Calu3 (cell line): ENCODE data around the gene DYSF. TPM values are rescaled to one million over a fixed set of nuclear protein-coding genes. Genes with fewer than 3 reads are reported as not detected.

Experiments
- BruUV-seq: library from RNA; stranded (reverse); fragments of 400-500 nt; replicated peaks from 2 replicates; lab custom pipeline; 2021; lab: Mats Ljungman, UMichigan
- CTCF ChIA-PET: fragments of 300-600 bp; sonication (Branson Sonifier 250); formaldehyde crosslinking; loops from one replicate; lab custom pipeline; 2022; ENCODE audit warnings: antibody characterized with exemption; lab: Charles Lee
- DNase-seq: peaks from one replicate; pipeline ENCODE4 v3.0.0; 2022
- H3K27ac Mint-ChIP-seq: one replicate; pipeline ENCODE4 v1.8.0; 2022; ENCODE audit warnings: mixed read lengths; ENCODE audit not compliant: unreplicated experiment
- H3K27me3 Mint-ChIP-seq: one replicate; pipeline ENCODE4 v1.8.0; 2022; ENCODE audit warnings: mixed read lengths; ENCODE audit not compliant: unreplicated experiment
- H3K36me3 Mint-ChIP-seq: one replicate; pipeline ENCODE4 v1.8.0; 2022; ENCODE audit warnings: mild to moderate bottlenecking, moderate library complexity, mixed read lengths; ENCODE audit not compliant: insufficient read depth, unreplicated experiment
- H3K4me1 Mint-ChIP-seq: one replicate; pipeline ENCODE4 v1.8.0; 2022; ENCODE audit warnings: mild to moderate bottlenecking, low read depth, mixed read lengths; ENCODE audit not compliant: unreplicated experiment
- H3K4me3 Mint-ChIP-seq: one replicate; pipeline ENCODE4 v1.8.0; 2022; ENCODE audit warnings: mild to moderate bottlenecking, low read depth, moderate library complexity, mixed read lengths; ENCODE audit not compliant: unreplicated experiment
- H3K9me3 Mint-ChIP-seq: one replicate; pipeline ENCODE4 v1.8.0; 2022; ENCODE audit warnings: low read depth, mixed read lengths; ENCODE audit not compliant: unreplicated experiment
- CTCF ChIP-seq: fragments of 200-600 bp; IDR thresholded peaks from one replicate; pipeline ENCODE4 v1.8.0; 2022; ENCODE audit warnings: antibody characterized with exemption; ENCODE audit not compliant: unreplicated experiment
- intact Hi-C: fragments of 100-400 bp; cut with micrococcal nuclease; formaldehyde crosslinking; loops from one replicate; pipeline ENCODE4 v1.10.0; 2022; ENCODE audit not compliant: unreplicated experiment
- total RNA-seq: library from RNA; stranded (reverse); gene quantifications from 2 replicates; pipeline ENCODE4 v1.2.3, GENCODE V29; 2022

DYSF gene
- total RNA-seq, 1 experiment from 2014 or later = 3.2 TPM

- no TSS peak for BruUV-seq
- Mint-ChIP-seq H3K9me3 (no peaks in the 10 kb centered on the region), H3K27ac (no peak overlapping the region), H3K4me1 (no peaks in the 10 kb centered on the region), H3K36me3 (no peaks in the 10 kb centered on the region), H3K27me3 (peaks cover 8% of the 10 kb centered on the region), H3K4me3 (no peak overlapping the region)
- no peak for TF ChIP-seq CTCF
- intact Hi-C loops = no loop called here
- DNase-seq = no peak
- CTCF ChIA-PET = no interaction called here
These were observed 165.9 kb downstream of the DYSF start for GRCh38 chr2:71619230-71619741.

- no peaks in the 10 kb centered on the region for H3K4me1 Mint-ChIP-seq
- DNase-seq = no peak
- TF ChIP-seq CTCF = no peak
- H3K36me3 Mint-ChIP-seq = no peaks in the 10 kb centered on the region
- H3K27ac Mint-ChIP-seq = no peak overlapping the region
- H3K9me3 Mint-ChIP-seq = no peaks in the 10 kb centered on the region
- intact Hi-C loops = no loop called here
- no peaks in the 10 kb centered on the region for H3K27me3 Mint-ChIP-seq
- BruUV-seq = no TSS peak
- H3K4me3 Mint-ChIP-seq = no peak overlapping the region
- CTCF ChIA-PET = no interaction called here
These were observed 166.8 kb downstream of the DYSF start for GRCh38 chr2:71620116-71620515.

GRCh38 chr2:71620851-71621251 is 167.5 kb downstream of the DYSF start:
- H3K27me3 Mint-ChIP-seq = no peaks in the 10 kb centered on the region
- H3K36me3 Mint-ChIP-seq = no peaks in the 10 kb centered on the region
- intact Hi-C loops = no loop called here
- no peak for DNase-seq
- no peak overlapping the region for H3K4me3 Mint-ChIP-seq
- no peak for TF ChIP-seq CTCF
- no peaks in the 10 kb centered on the region for H3K9me3 Mint-ChIP-seq
- no peaks in the 10 kb centered on the region for H3K4me1 Mint-ChIP-seq
- H3K27ac Mint-ChIP-seq = no peak overlapping the region
- BruUV-seq = no TSS peak
- CTCF ChIA-PET = no interaction called here

- H3K4me1 Mint-ChIP-seq = no peaks in the 10 kb centered on the region
- no peaks in the 10 kb centered on the region for H3K36me3 Mint-ChIP-seq
- CTCF ChIA-PET = no interaction called here
- intact Hi-C loops = no loop called here
- no peak for TF ChIP-seq CTCF
- H3K4me3 Mint-ChIP-seq = no peak overlapping the region
- peaks cover 26% of the 10 kb centered on the region for H3K27me3 Mint-ChIP-seq
- DNase-seq = no peak
- H3K9me3 Mint-ChIP-seq = peaks cover 7% of the 10 kb centered on the region
- H3K27ac Mint-ChIP-seq = no peak overlapping the region
- BruUV-seq = no TSS peak
These were observed 175.9 kb downstream of the DYSF start for GRCh38 chr2:71629273-71629672.
